Activated gamma-delta T cell treated with anti-CD3 and anti-CD28 coated beads, Interleukin-2, amount 50 U/mL, for 16 hours (primary cell): ENCODE data around the gene HS3ST5.
"Not testable (repeated sequence)": the region's sequence is repeated elsewhere in the genome, so short reads cannot be mapped to it uniquely, and the experiment has no call there.

ENCODE experiments used
- DNase-seq: peaks from one replicate; pipeline ENCODE4 v3.0.0-alpha.2; 2020; ENCODE audit warnings: low read depth

Gene HS3ST5

DNA sequence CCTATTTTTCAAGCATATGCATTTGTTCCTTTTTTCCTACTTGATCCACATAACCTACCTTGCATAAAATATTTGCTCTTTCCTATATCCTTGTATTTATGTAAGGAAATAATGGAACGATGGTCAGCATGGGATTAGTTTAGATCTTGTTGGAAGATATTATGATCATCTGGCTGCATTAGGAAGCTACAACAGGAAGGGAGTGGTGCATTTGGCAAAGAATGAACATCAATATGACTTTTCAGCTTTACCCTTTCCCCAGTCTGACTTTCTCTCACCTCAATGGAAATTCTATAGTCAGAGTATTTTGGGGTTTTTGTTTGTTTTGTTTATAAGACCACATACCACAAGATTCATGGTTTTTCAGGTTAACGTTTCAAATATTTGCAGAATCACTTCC is 66.0 kb downstream of the HS3ST5 start:
- DNase-seq, result no peak

DNA sequence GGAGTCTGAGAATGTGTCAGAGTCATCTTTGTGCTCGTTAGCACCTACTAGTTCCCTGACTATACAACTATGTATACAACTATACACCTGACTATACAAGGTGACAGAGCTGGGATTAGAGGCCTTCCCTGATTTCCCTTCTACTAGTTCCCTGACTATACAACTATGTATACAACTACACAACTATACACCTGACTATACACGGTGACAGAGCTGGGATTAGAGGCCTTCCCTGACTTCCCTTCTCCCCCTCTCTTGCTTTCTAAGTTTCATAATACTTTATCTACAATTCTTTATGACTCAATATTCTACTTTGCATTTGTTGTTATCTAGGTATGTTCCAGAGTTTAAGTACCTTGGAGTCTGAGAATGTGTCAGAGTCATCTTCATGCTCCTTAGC is 68.0 kb downstream of the HS3ST5 start:
- DNase-seq, result no peak

DNA sequence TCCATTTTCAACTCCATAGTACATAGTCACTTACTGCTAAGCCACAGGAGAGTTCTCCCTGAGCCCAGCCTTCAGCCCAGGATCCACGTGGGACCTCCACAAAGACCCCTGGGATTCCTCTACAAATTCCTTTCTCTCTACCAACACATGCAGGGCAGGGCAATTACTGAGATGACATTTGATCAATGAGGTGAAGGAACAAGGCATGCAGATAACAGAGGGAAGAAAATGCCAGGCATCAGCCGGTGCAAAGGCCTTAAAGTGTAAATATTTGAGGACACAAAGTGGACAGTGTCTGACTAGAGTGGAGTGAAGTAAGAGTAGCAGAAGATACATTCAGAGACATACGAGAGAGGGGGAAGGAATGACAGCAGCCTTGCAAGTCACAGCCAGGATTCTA is 70.2 kb downstream of the HS3ST5 start:
- DNase-seq, result no peak

DNA sequence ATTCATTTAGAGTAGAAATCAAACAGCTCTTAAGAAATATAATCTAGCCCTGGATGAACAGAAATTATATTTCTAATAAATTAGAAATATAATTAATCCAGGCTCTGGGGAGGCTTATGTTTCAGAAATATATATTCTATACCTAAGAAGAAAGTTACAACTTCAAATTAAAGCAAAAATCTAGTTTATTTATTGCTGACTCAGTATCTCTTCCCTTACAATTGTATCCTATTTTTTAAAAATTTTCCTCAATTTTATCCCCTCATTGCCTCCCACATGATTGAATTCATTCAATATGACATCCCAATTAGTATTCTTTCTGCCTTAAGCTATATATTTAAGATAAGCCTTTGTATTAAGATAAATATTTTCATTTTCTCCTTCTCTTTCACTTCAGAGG is 71.4 kb downstream of the HS3ST5 start:
- no peak for DNase-seq

GRCh38 chr6:114267897-114268296 is 74.9 kb downstream of the HS3ST5 start:
- DNase-seq, result no peak

GRCh38 chr6:114260810-114261209 is 82.0 kb downstream of the HS3ST5 start:
- no peak for DNase-seq

DNA sequence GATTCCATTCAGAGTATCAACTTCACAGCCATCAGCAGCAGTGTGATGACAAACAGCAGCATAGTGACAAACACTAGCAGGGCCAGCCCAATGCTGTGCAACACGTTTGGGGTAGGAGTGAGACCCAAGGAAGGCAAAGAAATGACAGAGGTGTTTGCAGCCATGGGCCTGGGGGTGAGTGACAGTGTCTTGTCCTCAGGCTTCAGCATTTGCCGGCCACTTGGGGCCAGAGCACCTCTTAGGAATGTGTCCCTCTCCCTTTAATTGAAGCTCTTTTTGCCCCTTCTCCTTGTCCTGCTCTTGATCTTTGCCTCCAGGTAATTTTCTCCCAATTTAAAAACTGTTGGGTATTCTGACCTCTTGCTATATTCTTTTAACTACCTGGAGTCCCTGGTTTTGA is 84.4 kb downstream of the HS3ST5 start:
- DNase-seq, result no peak

GRCh38 chr6:114253431-114253830 is 89.4 kb downstream of the HS3ST5 start:
- no peak for DNase-seq

GRCh38 chr6:114249522-114249921 is 93.3 kb downstream of the HS3ST5 start:
- DNase-seq, result no peak

GRCh38 chr6:114247101-114247500 is 95.7 kb downstream of the HS3ST5 start:
- no peak for DNase-seq

- no peak for DNase-seq
Measured at GRCh38 chr6:114240796-114241195, 102.0 kb downstream of the HS3ST5 start.

DNA sequence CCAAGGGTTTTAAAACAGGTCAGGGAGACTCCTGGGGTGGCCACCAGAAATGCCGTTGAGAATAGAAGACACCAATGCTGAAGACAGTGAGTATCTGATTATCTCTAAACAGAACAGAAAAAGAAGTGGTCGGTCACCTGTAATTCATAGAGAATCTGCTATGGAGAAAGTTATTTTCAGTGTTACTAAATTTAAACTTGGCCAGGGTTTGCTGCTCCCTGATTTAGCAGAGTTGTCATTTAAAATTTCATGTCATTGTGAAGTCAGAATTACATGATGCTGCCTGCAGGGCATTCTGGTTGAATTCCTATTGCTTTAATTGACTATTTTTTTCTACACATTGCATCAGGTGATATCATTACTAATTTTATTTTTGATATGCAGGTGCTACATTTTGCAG is 114.1 kb downstream of the HS3ST5 start:
- DNase-seq, result no peak

DNA sequence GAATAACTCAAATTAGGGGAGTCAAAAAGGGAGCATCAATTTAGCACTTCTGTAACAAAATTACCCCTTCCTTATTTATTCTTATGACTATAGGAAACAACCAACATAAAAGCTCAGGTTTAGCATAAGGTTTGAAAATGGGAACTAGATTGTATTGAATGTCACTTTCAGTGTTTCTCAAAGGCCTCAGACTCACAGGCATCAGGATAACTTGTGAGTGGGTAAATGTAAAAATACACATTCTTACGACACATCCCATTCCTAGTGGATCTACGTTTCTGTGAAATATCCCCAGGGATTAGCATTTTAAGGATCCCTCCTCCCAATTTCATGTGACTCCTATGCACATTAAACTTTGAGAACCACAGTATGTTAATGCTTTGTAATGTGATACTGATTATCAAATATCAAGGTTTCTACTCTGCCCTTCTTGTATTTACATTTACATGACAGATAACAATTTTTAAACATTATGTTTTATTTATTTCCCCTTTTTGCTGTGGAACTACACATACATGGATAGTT is 114.8 kb downstream of the HS3ST5 start:
- DNase-seq, result no peak

- no peak for DNase-seq
Measured at GRCh38 chr6:114220241-114220640, 122.6 kb downstream of the HS3ST5 start.

DNA sequence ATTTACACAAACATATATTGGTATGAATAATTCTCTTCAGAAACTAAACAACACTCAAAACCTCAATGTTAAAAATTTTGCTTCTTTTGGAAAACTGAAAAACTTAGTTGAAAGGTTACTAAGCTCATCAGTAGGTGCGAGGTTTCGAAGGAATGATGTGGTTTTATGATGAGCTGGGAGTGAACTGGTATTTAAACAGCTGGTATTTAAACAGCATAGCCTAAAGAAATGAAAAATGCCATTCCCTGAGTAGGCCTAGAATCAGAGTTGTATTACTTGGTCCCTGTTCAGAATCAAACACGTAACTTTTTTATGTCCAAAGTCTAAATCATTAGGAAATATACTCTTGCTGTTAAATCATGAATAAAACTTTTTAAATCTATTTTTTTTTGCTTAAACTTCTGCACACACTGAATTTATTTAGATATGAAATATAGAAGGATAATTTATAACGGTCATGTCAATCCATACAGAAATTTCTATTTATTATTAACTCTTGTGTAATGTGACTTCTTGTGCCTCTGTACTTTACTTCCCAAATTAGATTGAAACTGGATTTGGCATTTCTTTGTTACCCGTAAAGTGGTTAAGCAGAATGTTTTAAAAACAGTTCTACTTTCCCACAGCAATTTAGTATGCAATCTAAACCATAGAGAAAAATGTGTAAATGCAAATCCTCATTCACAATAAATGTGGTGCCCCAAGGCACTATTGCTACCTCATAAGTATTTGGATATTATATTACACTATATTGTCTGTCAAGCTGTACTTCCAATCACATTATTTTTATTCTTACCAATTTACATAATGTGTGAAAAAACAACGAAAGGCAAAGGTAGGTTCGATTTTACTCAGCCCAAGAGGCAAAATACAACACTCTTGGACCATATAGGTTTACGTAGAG is 124.1 kb downstream of the HS3ST5 start:
- DNase-seq, result no peak

DNA sequence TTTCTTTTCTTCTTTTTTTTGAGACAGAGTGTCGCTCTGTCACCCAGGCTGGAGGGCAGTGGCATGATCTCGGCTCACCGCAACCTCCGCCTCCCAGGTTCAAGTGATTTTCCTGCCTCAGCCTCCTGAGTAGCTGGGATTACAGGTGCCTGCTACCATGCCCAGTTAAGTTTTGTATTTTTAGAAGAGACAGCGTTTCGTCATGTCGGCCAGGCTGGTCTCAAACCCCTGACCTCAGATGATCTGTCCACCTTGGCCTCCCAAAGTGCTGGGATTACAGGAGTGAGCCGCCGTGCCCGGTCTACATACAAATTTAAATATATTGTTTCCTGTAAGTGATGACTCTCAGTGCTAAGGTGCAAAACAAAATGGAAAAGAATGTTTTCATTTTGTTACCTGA is 124.8 kb downstream of the HS3ST5 start:
- DNase-seq, result not testable (repeated sequence)

GRCh38 chr6:114216789-114217467 is 125.9 kb downstream of the HS3ST5 start:
- no peak for DNase-seq

DNA sequence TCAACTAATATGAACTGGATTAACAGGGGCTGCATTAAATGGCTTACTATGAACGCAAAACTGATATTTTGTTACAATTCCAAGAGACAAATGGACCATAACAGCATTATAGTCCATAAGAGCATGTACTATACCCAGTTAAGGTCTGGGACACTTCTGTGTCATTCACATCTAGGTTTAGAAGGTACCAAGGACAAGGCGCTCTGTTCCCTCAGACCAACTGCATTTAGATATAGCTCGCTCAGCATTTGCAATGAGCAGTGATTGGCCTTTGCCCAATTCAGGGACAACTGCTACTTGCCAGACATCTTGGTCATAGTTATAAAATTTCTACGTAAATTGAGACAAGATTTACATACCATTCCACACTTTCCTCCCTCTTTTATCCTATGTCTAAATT is 132.4 kb downstream of the HS3ST5 start:
- DNase-seq, result no peak

- DNase-seq, result no peak
Measured at GRCh38 chr6:114203460-114203859, 139.4 kb downstream of the HS3ST5 start.

DNA sequence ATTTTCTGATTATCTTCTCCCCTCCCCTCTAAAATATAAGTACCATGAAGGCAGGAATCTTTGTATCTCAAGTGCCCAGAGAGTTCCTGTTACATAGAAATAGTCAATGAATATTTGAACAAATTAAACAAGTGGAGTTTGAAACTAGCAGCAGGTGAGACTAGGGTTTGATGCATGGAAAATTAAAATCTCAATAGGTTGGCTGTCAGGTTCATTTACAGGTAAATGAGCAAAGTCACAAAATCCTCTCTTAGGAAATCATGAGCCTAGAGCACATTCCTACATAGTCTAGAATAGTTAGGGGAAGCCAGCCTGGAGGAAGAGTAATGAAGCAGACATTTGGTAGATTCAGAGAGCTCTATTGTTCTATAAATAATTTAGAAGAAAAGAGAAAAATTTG is 140.4 kb downstream of the HS3ST5 start:
- DNase-seq, result no peak

DNA sequence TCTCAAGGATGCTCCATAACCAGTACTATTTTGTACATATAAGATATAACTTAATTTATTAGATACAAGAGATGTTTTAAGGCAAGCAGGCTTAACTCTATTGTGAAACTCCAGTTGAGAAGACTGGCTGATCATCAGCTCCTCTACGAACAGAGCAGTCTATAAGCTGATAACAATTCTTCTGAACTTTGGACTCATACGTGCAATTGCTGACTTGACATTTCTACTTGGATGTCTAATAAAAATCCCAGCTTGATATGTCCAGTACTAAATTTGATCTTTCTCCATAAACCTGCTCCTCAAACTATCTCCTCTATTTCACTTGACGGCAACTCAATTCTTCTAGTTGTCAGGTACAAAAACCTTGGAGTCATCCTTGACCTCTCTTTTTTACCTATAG is 141.9 kb downstream of the HS3ST5 start:
- no peak for DNase-seq

DNA sequence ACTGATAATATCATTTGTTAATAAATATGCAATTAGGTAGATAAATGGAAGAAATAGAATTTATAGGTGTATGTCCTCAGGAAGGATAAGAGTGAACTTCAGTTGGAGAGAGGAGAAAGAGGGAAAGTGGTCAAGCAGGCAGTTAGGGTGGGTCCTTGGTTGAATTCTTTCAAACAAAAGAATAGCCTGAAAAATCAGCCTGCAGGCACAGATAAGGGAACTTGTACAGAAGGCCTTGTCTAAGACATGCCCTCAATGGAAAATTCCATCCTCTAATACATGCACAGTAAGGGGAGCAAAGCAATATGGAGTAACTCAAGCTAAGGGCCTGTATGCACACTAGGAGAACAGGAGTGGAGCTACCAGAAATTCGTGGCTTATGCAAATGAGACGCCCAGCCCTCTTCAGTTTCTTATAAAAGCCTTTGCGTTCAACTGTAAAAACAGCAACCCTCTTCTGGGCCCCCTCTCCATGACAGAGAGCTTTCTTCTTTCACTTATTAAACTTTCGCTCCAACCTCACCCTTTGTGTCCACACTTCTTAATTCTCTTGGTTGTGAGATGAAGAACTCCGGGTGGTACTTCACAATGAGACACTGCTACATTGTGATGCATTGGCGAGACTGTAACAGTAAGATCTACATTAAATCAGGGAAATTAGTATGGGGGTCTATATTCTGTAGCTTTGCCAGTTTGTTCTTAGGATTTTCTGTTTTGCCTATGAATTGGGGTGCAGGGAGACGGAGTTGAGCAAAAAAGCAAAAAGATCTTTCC is 147.0 kb downstream of the HS3ST5 start:
- DNase-seq, result no peak

DNA sequence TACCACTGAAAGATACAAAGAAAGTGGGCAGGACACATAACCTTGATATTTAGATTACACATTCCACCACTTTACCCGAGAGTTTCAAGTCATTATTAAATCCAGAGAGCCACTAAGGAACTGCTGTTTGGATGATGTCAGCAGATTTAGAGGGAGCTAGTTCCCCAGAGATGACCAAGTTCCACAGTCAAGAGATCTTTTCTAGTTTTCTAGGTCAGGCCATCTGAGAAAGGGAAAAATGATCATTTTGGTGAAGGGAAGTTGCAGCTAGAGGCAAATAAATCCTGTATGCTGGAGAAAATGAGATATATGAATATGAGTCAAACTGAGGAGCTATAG is 147.8 kb downstream of the HS3ST5 start:
- no peak for DNase-seq
